Measurements from ENCODE around the gene KDM1B.

- TF ChIP-seq, protein P1, sequence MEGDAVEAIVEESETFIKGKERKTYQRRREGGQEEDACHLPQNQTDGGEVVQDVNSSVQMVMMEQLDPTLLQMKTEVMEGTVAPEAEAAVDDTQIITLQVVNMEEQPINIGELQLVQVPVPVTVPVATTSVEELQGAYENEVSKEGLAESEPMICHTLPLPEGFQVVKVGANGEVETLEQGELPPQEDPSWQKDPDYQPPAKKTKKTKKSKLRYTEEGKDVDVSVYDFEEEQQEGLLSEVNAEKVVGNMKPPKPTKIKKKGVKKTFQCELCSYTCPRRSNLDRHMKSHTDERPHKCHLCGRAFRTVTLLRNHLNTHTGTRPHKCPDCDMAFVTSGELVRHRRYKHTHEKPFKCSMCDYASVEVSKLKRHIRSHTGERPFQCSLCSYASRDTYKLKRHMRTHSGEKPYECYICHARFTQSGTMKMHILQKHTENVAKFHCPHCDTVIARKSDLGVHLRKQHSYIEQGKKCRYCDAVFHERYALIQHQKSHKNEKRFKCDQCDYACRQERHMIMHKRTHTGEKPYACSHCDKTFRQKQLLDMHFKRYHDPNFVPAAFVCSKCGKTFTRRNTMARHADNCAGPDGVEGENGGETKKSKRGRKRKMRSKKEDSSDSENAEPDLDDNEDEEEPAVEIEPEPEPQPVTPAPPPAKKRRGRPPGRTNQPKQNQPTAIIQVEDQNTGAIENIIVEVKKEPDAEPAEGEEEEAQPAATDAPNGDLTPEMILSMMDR (IDR thresholded peaks at IDR 0.05), result no peak
- no peak for TF ChIP-seq EP300 (IDR thresholded peaks at IDR 0.05)
- no peak for TF ChIP-seq POLR2AphosphoS5 (IDR thresholded peaks at IDR 0.05)
These were observed 58.8 kb downstream of the KDM1B start for GRCh38 chr6:18214003-18214402.

Measured in esophagus muscularis mucosa (tissue), 4 donors.